Measurements from ENCODE around the gene ACACA.

- no peak for TF ChIP-seq CTCF (conservative IDR thresholded peaks at IDR 0.05; ENCODE audit: low read depth, low read length)
- no peak for TF ChIP-seq EZH2phosphoT487 (IDR thresholded peaks at IDR 0.05; ENCODE audit: borderline replicate concordance, low read length)
Observed at GRCh38 chr17:37179893-37180292, 226.7 kb downstream of the ACACA start.
